GM12873 (cell line): Measurements from ENCODE around the gene ODAD3.

Experiments used
- CTCF ChIP-seq: IDR thresholded peaks from 2 replicates; pipeline ENCODE4 v1.5.1; 2012; ENCODE audit warnings: low read depth, mild to moderate bottlenecking, moderate library complexity, low read length, control low read depth; ENCODE audit not compliant: insufficient read depth; ENCODE audit errors: missing control alignments

ODAD3 gene

GRCh38 chr19:11456659-11457058 is 21.7 kb upstream of the ODAD3 start:
- no peak for TF ChIP-seq CTCF

GRCh38 chr19:11453468-11454341 is 18.8 kb upstream of the ODAD3 start:
- peak; percentile 57 for TF ChIP-seq CTCF

GRCh38 chr19:11452620-11453310 is 17.8 kb upstream of the ODAD3 start:
- peak; percentile 10 for TF ChIP-seq CTCF

- no peak for TF ChIP-seq CTCF
Measured at GRCh38 chr19:11451871-11452619, 17.1 kb upstream of the ODAD3 start.

GRCh38 chr19:11451327-11451870 is 16.5 kb upstream of the ODAD3 start:
- TF ChIP-seq CTCF: no peak

GRCh38 chr19:11450570-11451326 is 15.8 kb upstream of the ODAD3 start:
- no peak for TF ChIP-seq CTCF
